Skeletal muscle satellite cell (primary cell): ENCODE results near the gene PMP22.
A peak's percentile ranks its signal among the peaks of the same experiment; 100 is the strongest.

ENCODE experiments used
- H3K27me3 ChIP-seq: 2 replicates; pipeline ENCODE4 v1.7.0; 2013; ENCODE audit warnings: low read length; ENCODE audit not compliant: control insufficient read depth, insufficient read depth
- H3K36me3 ChIP-seq: 2 replicates; pipeline ENCODE4 v1.7.0; 2013; ENCODE audit warnings: mild to moderate bottlenecking, control low read depth, low read length; ENCODE audit not compliant: insufficient read depth
- H3K4me1 ChIP-seq: 2 replicates; pipeline ENCODE4 v1.7.0; 2013; ENCODE audit warnings: low read length; ENCODE audit not compliant: control insufficient read depth, insufficient read depth
- H3K4me2 ChIP-seq: 2 replicates; pipeline ENCODE4 v1.7.0; 2013; ENCODE audit warnings: mild to moderate bottlenecking, low read length
- H3K4me3 ChIP-seq: 2 replicates; pipeline ENCODE4 v1.7.0; 2013; ENCODE audit warnings: low read length
- H3K9ac ChIP-seq: 2 replicates; pipeline ENCODE4 v1.7.0; 2013; ENCODE audit warnings: mild to moderate bottlenecking, low read depth, low read length, moderate library complexity
- H3K9me3 ChIP-seq: replicated peaks from 2 replicates; pipeline ENCODE4 v1.7.0; 2013; ENCODE audit warnings: mild to moderate bottlenecking, control low read depth, low read length

The PMP22 gene

DNA sequence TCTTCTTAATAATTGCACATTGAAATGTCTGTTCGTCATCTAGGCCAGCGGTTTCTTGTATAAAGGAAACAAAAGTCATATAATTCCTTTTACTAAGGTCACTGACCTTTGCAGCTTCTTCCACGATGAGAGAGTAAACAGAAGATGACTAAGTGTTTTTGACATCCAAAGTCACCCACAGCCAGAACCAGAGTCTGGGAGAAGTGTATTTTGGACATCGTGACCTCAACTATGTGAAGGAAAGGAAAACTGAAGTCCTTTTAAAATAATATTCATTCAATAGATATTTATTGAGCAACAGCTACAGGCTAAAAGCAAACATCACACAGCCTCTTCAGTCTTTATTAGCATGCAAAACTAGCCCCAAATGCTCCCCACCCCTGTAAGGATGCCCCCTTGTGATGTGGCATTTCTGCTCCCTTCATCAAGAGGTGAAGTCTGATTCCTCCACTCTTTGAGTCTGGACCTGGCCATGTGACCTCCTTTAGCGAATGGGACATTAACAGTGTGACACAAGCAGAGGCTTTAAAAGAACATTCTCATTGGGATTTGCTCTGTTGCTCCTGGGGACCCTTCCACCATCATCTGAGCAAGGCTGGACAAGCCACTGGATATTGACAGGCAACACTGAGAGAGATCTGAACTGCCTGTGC lies 8.1 kb upstream of the PMP22 start:
- peak overlapping the region; percentile 63 for H3K4me2 ChIP-seq
- H3K9me3 ChIP-seq: no peaks in the 10 kb centered on the region
- H3K9ac ChIP-seq: peak overlapping the region; percentile 21
- peak overlapping the region; percentile 1 for H3K4me3 ChIP-seq
- H3K4me1 ChIP-seq: peaks cover 24% of the 10 kb centered on the region
- H3K27me3 ChIP-seq: peaks cover 12% of the 10 kb centered on the region
- H3K36me3 ChIP-seq: no peaks in the 10 kb centered on the region

DNA sequence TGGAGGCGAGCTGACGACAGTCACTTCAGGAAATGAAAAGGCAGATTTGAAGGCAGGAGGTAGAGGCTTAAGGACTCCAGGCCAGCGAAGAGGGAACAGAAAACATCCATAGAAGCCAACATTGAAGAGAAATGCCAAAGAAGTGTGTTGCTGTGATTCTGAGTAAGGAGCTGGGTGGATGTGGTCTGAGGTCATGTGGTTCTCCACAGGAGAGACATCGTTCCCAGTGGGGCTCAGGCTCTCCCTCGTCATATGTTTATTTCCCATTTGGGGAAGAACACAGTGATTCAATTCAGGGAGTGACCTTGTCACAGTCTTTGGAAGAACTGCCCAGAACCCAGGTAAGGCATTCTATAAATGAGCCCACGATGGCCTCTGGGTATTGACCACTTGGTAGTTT lies 6.6 kb upstream of the PMP22 start:
- H3K4me2 ChIP-seq: no peak overlapping the region
- no peaks in the 10 kb centered on the region for H3K9me3 ChIP-seq
- peaks cover 27% of the 10 kb centered on the region for H3K27me3 ChIP-seq
- peaks cover 21% of the 10 kb centered on the region for H3K4me1 ChIP-seq
- H3K9ac ChIP-seq: no peak overlapping the region
- no peaks in the 10 kb centered on the region for H3K36me3 ChIP-seq
- no peak overlapping the region for H3K4me3 ChIP-seq

DNA sequence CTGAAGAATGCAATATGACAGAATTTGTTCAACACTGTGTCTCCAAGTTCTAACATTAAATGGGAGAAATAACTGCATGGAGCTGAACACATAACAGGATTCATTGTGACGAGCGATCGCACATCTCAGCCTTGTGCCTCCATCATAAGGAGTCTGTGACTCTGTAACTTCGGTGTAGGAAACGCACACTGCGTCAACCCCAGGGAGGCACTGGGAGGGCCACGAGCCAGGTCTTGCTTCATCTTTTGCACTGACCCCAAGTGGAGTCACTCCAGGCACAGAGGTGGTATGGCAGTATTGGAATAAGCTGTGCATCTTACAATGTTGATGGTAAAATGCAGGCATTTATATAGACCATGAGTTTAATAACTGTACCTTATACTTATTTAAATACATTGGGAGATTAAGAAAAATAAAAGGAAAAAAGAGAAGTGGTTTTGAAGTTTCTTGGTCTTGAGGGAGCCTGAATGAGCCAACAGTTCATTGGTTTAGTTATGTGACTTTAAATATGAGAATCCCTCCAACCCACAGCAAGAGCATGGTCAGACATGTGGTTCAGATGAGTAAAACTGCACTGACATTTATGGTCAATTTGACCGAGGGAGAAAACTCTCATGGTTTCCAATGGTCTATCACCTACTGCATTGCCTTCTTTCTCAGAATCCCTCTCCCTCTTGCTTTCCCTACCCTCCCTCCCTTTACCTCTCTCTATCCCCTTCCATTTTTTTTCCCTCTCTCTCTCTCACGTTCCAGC lies 5.7 kb upstream of the PMP22 start:
- Histone ChIP-seq H3K4me1 (peaks cover 16% of the 10 kb centered on the region), H3K9me3 (no peaks in the 10 kb centered on the region), H3K4me3 (no peak overlapping the region), H3K36me3 (no peaks in the 10 kb centered on the region), H3K27me3 (peaks cover 37% of the 10 kb centered on the region), H3K4me2 (peak overlapping the region; percentile 8), H3K9ac (no peak overlapping the region)

DNA sequence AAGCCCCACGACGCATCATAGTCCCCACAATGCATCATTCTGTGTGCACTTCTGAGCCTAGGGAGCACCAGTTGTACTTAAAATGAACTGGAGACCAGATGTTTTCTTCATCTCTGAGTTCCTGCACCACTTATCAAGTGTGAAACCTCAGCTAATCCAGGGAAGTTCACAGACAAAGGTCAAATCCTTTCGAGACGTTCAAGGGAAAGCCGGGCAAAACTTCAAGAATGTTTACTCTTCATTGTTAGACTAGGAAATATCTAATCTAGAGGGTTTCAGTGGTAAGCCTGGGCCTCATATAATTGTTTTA lies 4.6 kb upstream of the PMP22 start:
- H3K4me1 ChIP-seq: peaks cover 16% of the 10 kb centered on the region
- peaks cover 47% of the 10 kb centered on the region for H3K27me3 ChIP-seq
- H3K9ac ChIP-seq: no peak overlapping the region
- H3K36me3 ChIP-seq: no peaks in the 10 kb centered on the region
- no peaks in the 10 kb centered on the region for H3K9me3 ChIP-seq
- H3K4me3 ChIP-seq: no peak overlapping the region
- no peak overlapping the region for H3K4me2 ChIP-seq

DNA sequence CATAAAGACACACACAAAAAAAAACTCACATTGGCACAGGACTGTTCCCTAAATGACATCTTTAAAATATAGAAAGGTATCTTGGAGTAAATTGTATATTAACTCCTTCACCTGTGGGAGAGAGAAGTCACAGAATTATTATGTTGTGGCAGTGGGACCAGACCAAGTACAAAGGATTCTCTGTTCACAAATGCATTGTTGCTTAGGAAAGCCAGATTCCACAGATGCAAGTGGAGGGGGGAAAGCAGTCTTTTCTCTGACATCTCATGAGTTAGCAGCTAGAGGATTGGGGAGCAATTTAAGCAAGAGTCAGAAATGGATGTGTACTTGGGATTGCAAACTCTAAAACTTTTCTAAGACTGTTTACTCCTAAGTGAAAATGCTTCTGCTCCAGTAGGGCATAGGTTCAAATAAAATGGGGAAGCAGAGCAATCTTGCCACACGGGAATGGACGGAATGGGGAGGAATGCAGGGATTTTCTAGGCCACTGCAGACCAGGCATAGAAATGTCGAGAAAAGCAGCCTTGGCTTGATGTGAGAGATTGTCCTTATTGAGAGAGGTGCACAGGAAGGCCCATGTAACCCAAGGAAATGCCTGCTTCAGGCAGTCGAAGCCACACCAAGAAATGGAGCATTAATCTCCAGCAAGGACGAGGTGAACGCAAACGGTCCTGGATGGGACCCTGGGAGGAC lies 4.1 kb upstream of the PMP22 start:
- no peak overlapping the region for H3K4me2 ChIP-seq
- peaks cover 16% of the 10 kb centered on the region for H3K4me1 ChIP-seq
- no peaks in the 10 kb centered on the region for H3K9me3 ChIP-seq
- H3K27me3 ChIP-seq: peaks cover 50% of the 10 kb centered on the region
- no peak overlapping the region for H3K4me3 ChIP-seq
- H3K9ac ChIP-seq: no peak overlapping the region
- no peaks in the 10 kb centered on the region for H3K36me3 ChIP-seq

DNA sequence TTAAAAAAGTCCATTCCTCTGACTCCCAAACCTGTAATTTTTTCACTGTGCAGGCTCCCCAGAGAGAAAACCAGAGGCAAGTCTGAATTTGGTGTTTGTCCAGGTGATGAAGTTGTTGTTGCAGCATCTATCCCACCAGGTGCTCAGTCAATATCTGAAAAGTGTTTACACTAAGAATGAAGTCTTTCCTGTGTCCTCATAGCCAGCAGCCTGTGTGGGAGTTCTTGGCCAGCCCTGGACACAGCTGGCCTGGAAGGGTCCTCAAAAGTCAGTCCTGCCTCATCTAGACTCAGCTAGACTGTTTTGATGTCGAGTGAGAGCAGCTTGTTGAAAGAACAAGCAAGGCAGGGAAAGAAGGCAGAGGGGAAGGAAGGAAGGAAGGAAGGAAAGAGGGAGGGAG lies 3.3 kb upstream of the PMP22 start:
- H3K9ac ChIP-seq: no peak overlapping the region
- H3K4me2 ChIP-seq: no peak overlapping the region
- H3K27me3 ChIP-seq: peaks cover 50% of the 10 kb centered on the region
- H3K9me3 ChIP-seq: no peaks in the 10 kb centered on the region
- peaks cover 17% of the 10 kb centered on the region for H3K4me1 ChIP-seq
- no peaks in the 10 kb centered on the region for H3K36me3 ChIP-seq
- no peak overlapping the region for H3K4me3 ChIP-seq

DNA sequence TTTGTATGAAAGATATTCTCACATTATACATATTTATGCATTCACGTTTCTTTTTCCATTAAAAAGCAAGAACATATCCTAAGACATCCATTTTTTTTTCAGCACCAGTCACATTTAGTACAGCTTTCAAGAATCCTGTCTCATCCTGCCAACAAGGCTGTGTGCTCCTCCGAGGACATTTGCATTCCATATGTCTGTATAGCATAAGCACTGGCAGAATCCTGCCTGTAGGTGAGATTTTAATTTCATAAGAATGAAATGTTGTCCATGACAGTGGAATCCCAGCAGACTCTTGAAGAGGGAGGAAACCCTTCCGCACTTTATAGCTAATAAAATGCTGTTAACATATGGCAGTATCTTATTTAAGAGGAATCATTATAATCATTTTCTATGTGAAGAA lies 2.9 kb upstream of the PMP22 start:
- peaks cover 19% of the 10 kb centered on the region for H3K4me1 ChIP-seq
- peaks cover 50% of the 10 kb centered on the region for H3K27me3 ChIP-seq
- H3K4me2 ChIP-seq: no peak overlapping the region
- H3K9me3 ChIP-seq: no peaks in the 10 kb centered on the region
- H3K36me3 ChIP-seq: no peaks in the 10 kb centered on the region
- no peak overlapping the region for H3K4me3 ChIP-seq
- H3K9ac ChIP-seq: no peak overlapping the region

DNA sequence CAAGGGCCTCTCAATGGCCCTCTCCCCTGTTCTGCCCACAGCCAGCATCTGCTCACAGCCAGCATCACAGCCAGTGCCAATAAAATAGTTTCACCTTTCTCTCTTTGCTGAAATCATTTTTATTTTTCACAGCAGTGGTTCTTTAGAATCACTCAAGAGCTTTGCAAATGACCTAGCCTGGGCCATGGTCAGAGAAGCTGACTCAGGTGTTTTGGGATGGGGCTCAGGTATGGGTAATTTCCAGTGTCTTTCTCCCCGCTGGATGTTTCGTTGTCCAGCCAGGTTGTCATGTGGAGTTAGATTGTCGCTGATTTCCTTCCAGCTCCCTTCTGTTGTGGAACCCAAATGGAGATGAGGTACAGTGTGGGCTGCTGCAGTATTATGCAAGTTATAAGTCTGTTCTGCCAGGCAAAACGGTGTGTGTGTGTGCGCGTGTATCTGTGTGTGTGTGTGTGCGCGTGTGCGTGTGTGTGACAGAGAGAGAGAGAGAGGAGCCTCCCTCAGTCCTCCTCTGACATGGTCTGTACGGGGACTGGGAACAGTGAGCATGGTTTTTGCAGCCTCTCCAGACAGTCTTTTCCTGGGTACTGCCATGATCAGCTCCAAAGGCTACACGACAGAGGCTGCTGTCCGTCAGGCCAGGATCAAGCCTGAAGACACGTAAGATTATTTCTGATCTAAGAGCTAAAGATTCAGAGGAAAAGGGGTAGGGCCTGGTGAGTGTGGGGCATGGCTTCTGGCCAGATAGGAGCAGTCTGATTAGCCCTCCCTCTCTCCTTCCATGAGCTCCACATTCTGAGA lies 1.4 kb upstream of the PMP22 start:
- no peaks in the 10 kb centered on the region for H3K9me3 ChIP-seq
- H3K4me1 ChIP-seq: peaks cover 12% of the 10 kb centered on the region
- peaks cover 50% of the 10 kb centered on the region for H3K27me3 ChIP-seq
- H3K4me2 ChIP-seq: no peak overlapping the region
- no peaks in the 10 kb centered on the region for H3K36me3 ChIP-seq
- no peak overlapping the region for H3K4me3 ChIP-seq
- H3K9ac ChIP-seq: no peak overlapping the region

DNA sequence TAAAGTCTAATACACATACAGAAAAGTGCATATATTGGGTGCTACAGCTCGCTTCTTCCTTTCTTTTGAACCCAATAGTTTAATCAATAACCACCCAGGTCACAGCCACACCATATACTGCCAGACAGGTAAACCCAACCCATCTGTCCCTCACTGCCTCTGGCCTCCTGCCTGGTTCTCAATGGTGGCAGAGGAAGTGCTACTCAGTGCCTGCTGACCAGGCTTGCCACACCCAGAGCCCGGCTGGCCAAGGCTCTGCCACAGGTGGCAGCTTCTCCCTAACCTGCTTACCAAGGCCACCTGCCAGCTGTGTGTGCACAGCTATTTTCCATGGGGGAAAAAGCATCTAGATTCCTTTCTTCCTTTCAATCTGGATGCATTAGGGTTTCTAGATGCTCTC lies 584 bp downstream of the PMP22 start:
- no peak overlapping the region for H3K9ac ChIP-seq
- no peaks in the 10 kb centered on the region for H3K9me3 ChIP-seq
- H3K4me1 ChIP-seq: peaks cover 17% of the 10 kb centered on the region
- no peaks in the 10 kb centered on the region for H3K36me3 ChIP-seq
- peaks cover 50% of the 10 kb centered on the region for H3K27me3 ChIP-seq
- H3K4me2 ChIP-seq: no peak overlapping the region
- H3K4me3 ChIP-seq: no peak overlapping the region

DNA sequence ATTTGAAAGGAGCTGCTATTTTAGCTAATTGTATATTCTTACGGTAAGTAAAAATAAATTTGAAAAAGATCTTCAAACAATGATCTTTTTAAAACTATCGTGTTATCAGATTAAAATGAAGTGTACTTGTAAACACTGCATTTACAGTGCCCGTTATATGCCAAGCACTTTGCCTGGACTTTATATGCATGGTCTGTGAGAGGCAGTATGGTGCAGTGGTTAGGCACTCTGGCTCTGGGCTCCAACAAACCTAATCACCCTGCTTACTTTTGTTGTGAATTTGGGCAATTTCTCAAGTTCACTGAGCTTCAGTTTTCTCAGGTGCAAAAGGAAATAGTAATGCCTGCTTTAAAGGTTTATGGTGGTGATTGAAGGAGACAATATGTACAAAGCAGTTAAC lies 1.4 kb downstream of the PMP22 start:
- Histone ChIP-seq H3K27me3 (peaks cover 42% of the 10 kb centered on the region), H3K4me3 (peak overlapping the region; percentile 86), H3K36me3 (peaks cover 7% of the 10 kb centered on the region), H3K9me3 (no peaks in the 10 kb centered on the region), H3K4me2 (peak overlapping the region; percentile 95), H3K9ac (peak overlapping the region; percentile 93), H3K4me1 (peaks cover 25% of the 10 kb centered on the region)

DNA sequence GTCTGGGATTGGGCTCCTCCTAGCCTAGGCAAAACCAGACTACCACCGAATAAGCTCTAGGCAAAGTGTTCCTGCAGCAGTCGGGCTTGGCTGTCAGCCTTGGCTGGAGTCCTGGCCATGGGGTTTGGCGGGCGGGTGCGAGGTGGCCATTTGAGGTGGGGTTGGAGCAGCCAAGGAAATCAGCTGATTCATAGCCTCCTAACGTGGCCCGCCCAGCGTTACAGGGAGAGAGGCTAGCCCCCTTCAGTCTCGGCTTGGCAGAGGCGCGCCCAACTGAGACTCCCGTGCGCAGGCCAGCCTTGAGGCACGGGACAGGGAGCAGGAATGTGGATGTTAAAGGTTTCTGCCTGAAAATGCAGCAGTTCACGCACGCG lies 1.9 kb downstream of the PMP22 start:
- Histone ChIP-seq H3K4me1 (peaks cover 26% of the 10 kb centered on the region), H3K4me2 (peak overlapping the region; percentile 95), H3K9me3 (no peaks in the 10 kb centered on the region), H3K9ac (peak overlapping the region; percentile 93), H3K36me3 (peaks cover 11% of the 10 kb centered on the region), H3K27me3 (peaks cover 37% of the 10 kb centered on the region), H3K4me3 (peak overlapping the region; percentile 86)
